Adipocyte (in vitro differentiated cells): ENCODE data around the gene STRN3.
"Not testable (repeated sequence)": the region's sequence is repeated elsewhere in the genome, so short reads cannot be mapped to it uniquely, and the experiment has no call there.

ENCODE experiments used
- DNase-seq: peaks from one replicate; pipeline ENCODE4 v3.0.0-alpha.2; 2015; ENCODE audit warnings: low read depth
- H3K27me3 ChIP-seq: replicated peaks from 2 replicates; pipeline ENCODE4 v1.7.0; 2013; ENCODE audit warnings: mild to moderate bottlenecking, low read length, moderate library complexity; ENCODE audit not compliant: control insufficient read depth, insufficient read depth
- H3K36me3 ChIP-seq: 2 replicates; pipeline ENCODE4 v1.7.0; 2013; ENCODE audit warnings: low read length, mild to moderate bottlenecking, moderate library complexity; ENCODE audit not compliant: control insufficient read depth, insufficient read depth, severe bottlenecking
- H3K4me1 ChIP-seq: 2 replicates; pipeline ENCODE4 v1.7.0; 2013; ENCODE audit warnings: mild to moderate bottlenecking, low read length, moderate library complexity; ENCODE audit not compliant: control insufficient read depth, insufficient read depth
- H3K4me3 ChIP-seq: 2 replicates; pipeline ENCODE4 v1.7.0; 2013; ENCODE audit warnings: mild to moderate bottlenecking, low read length, moderate library complexity
- H3K9ac ChIP-seq: 2 replicates; pipeline ENCODE4 v1.7.0; 2013; ENCODE audit warnings: mild to moderate bottlenecking, low read length, moderate library complexity
- H3K9me3 ChIP-seq: 2 replicates; pipeline ENCODE4 v1.7.0; 2013; ENCODE audit warnings: mild to moderate bottlenecking, low read length, moderate library complexity; ENCODE audit not compliant: control insufficient read depth

Gene STRN3

DNA sequence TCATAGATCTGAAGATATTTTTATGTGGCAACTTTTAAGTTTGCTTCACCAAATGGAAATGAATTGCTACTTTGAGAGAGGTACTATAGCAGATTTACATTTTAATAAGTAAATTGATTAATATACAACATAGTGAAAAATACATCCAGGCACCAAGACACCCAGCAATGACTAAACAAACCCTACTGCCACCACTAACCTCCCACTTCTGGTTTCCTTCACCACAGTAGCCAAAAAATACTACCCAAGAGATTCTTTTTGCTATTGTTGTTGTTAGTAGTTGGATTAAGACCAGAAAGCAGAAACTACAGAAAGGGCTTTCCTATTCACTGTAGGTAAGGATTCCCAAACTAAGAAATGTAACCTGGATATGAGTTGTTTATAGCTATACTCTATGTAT lies 97.7 kb downstream of the STRN3 start:
- no peak for DNase-seq
- Histone ChIP-seq H3K27me3 (no peaks in the 10 kb centered on the region), H3K4me3 (no peak overlapping the region), H3K9me3 (no peaks in the 10 kb centered on the region), H3K9ac (no peak overlapping the region), H3K4me1 (peaks cover 26% of the 10 kb centered on the region), H3K36me3 (peaks cover 18% of the 10 kb centered on the region)

DNA sequence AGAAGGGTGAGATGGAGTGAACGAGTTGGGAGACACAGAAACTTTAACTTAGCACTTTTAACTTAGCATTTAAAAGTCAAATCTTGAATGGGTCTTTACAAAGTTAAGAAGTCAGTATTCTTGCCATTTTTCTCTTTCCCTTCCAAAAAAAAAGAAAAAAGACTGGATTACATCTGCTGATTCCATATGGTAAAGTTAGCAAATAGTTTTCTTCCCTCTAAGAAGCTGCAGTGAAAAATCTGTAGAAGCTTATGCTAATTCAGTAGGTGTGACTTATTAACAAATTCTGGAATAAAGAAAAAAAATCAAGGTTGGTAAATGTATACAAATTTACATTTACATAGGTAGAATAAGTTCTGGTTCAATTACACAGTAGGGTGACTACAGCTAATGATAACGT lies 100.9 kb downstream of the STRN3 start:
- Histone ChIP-seq H3K4me1 (peaks cover 14% of the 10 kb centered on the region), H3K9me3 (no peaks in the 10 kb centered on the region), H3K9ac (no peak overlapping the region), H3K27me3 (no peaks in the 10 kb centered on the region), H3K36me3 (peaks cover 14% of the 10 kb centered on the region), H3K4me3 (no peak overlapping the region)
- DNase-seq, result no peak

DNA sequence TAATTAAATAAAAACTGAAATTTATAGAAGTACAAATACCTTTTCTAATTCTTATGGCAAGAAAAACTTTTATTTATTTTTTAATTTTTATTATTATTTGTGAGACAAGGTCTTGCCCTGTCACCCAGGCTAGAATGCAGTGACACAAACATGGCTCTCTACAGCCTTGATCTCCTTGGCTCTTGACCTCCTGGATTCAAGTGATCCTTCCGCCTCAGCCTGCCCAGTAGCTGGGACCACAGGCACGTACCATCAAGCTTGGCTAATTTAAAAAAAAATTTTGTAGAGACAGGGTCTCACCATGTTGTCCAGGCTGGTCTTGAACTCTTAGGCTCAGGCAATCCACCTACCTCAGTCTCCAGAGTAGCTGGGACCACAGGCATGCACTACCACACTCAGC lies 104.4 kb downstream of the STRN3 start:
- Histone ChIP-seq H3K27me3 (no peaks in the 10 kb centered on the region), H3K9me3 (no peaks in the 10 kb centered on the region), H3K4me3 (no peak overlapping the region), H3K9ac (no peak overlapping the region), H3K36me3 (peaks cover 19% of the 10 kb centered on the region), H3K4me1 (no peaks in the 10 kb centered on the region)
- no peak for DNase-seq

DNA sequence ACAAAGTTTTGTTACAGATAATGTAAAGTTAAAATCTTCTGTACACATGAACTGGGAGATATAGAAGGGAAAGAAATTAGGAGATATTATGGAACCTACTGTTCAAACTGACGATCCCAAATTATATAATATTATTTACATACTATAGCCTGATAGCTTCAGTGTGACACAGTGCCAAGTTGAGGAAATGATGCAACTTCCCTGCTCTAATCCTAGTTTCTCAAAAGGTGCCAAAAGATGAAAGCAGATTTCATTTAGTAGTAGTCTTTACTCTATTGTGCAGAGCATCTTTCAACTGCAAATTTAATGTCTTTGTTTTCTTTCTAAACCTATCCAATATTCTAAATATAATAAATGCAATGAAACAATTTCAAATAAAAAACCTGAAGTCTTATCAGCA lies 104.9 kb downstream of the STRN3 start:
- Histone ChIP-seq H3K4me1 (no peaks in the 10 kb centered on the region), H3K9ac (no peak overlapping the region), H3K27me3 (no peaks in the 10 kb centered on the region), H3K4me3 (no peak overlapping the region), H3K36me3 (peaks cover 19% of the 10 kb centered on the region), H3K9me3 (no peaks in the 10 kb centered on the region)
- peak; percentile 33 for DNase-seq

DNA sequence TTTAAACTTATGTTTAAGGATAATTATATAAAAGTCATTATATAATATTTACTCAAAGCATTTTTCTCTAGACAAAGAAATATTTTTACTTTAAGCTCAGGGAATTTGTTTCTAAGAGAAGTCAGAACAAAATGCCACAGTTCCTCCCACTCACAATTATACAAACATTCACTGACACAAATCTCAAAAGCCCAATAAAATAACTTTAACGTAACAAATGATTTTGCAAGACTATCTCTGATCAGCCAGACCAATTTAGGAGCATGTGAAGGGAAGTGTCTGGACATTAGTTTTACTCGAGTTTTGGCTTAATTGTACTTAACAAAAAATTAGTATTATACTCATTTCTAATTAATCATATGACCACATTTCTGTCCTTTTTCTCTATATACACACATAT lies 110.6 kb downstream of the STRN3 start:
- H3K4me3 ChIP-seq, result peak overlapping the region; percentile 38
- DNase-seq, result peak; percentile 59
- H3K36me3 ChIP-seq, result peaks cover 20% of the 10 kb centered on the region
- peak overlapping the region; percentile 25 for H3K9ac ChIP-seq
- peaks cover 13% of the 10 kb centered on the region for H3K4me1 ChIP-seq
- H3K27me3 ChIP-seq, result no peaks in the 10 kb centered on the region
- no peaks in the 10 kb centered on the region for H3K9me3 ChIP-seq

DNA sequence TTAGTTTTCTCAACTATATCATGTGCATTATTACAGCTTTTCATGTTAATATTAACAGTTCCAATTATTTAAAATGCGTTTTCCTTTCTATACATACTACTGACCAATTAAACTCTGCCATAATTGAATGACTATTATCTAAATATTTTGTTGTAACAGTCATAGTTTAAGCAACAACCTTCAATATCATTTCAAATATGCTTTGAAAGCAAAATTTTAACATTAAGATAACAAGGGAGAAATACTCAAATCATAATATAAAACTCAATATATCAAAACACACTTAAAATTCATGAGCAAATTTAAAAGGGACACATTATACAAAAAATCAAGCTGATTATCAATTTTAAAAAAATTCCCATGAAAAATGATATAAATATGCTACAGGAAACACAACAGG lies 111.4 kb downstream of the STRN3 start:
- DNase-seq, result no peak
- no peaks in the 10 kb centered on the region for H3K27me3 ChIP-seq
- peaks cover 28% of the 10 kb centered on the region for H3K36me3 ChIP-seq
- peaks cover 13% of the 10 kb centered on the region for H3K4me1 ChIP-seq
- no peaks in the 10 kb centered on the region for H3K9me3 ChIP-seq
- H3K9ac ChIP-seq, result no peak overlapping the region
- H3K4me3 ChIP-seq, result no peak overlapping the region

DNA sequence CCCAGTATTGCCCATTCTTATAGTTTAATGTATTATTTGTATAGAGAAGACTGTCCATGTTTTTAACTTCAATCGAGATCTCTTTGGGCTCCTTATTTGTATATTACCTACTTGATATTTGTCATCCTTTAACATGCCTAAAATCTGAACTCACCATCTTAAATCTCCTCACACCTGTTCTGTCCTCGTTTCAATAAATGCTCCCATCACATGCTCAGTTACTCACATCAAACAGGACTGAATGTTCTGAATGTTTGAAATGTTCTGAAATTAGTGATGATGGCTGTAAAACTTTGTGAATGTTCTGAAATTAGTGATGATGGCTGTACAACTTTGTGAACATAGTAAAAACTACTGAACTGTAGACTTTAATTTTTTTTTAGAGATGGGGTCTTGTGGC lies 117.4 kb downstream of the STRN3 start:
- Histone ChIP-seq H3K4me1 (no peaks in the 10 kb centered on the region), H3K4me3 (no peak overlapping the region), H3K36me3 (peaks cover 74% of the 10 kb centered on the region), H3K9me3 (no peaks in the 10 kb centered on the region), H3K9ac (no peak overlapping the region), H3K27me3 (no peaks in the 10 kb centered on the region)
- no peak for DNase-seq

DNA sequence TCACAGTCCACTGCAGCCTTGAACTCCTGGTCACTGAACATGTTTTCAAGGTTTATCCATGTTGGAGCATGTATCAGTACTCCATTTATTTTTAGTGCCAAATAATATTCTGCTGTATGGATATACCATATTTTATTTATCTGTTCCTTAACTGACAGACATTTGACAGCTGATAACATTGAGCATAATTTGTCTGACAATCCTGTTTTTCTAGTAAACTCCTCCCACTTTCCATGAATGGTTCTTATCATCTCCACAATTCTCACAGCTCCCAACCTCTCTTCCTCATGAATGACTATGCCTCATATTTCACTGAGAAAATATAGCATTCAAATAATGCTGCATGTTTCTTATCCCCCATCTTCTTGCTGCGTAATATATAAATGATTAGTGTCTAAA lies 118.5 kb downstream of the STRN3 start:
- peaks cover 79% of the 10 kb centered on the region for H3K36me3 ChIP-seq
- no peaks in the 10 kb centered on the region for H3K9me3 ChIP-seq
- H3K9ac ChIP-seq, result no peak overlapping the region
- no peaks in the 10 kb centered on the region for H3K4me1 ChIP-seq
- no peak for DNase-seq
- no peak overlapping the region for H3K4me3 ChIP-seq
- no peaks in the 10 kb centered on the region for H3K27me3 ChIP-seq

DNA sequence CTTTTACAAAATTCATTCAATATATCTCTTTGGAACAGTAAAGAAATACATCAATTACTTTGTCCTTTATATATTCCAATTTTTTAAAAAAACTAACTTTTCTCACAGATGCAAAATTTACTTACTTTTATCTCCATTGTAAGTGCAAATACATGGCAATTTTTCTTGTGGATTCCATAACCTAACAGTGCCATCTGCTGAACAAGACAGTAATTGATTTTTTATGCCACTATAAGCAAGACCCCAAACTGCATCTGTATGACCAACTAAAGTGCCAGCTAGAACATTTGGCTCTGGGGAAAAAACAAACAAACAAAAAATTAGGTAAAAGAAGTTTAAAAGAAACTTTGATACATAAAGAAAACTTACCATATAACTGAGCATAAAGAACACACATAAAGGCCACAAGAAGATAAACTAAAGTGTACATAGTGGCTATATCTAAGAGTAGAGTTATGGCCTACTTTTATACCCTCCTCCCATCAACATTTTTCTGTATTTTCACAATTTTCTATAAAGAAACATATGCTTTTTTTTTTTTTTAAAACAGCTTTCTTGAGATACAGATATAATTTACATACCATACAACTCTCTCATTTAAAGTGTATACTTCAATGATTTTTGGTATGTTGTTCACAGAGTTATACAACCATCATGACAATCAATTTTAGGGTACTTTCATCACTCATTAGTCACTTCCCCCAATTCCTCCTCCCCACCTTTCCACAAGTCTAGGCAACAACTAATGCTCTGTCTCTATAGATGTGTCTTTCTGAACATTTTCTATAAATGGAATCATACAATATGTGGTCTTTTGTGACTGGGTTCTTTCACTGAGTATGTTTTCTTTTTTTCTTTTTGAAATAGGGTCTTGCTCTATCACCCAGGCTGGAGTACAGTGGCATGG lies 119.2 kb downstream of the STRN3 start:
- DNase-seq, result peak; percentile 42
- Histone ChIP-seq H3K9ac (no peak overlapping the region), H3K4me3 (no peak overlapping the region), H3K27me3 (no peaks in the 10 kb centered on the region), H3K36me3 (peaks cover 83% of the 10 kb centered on the region), H3K9me3 (no peaks in the 10 kb centered on the region), H3K4me1 (no peaks in the 10 kb centered on the region)

DNA sequence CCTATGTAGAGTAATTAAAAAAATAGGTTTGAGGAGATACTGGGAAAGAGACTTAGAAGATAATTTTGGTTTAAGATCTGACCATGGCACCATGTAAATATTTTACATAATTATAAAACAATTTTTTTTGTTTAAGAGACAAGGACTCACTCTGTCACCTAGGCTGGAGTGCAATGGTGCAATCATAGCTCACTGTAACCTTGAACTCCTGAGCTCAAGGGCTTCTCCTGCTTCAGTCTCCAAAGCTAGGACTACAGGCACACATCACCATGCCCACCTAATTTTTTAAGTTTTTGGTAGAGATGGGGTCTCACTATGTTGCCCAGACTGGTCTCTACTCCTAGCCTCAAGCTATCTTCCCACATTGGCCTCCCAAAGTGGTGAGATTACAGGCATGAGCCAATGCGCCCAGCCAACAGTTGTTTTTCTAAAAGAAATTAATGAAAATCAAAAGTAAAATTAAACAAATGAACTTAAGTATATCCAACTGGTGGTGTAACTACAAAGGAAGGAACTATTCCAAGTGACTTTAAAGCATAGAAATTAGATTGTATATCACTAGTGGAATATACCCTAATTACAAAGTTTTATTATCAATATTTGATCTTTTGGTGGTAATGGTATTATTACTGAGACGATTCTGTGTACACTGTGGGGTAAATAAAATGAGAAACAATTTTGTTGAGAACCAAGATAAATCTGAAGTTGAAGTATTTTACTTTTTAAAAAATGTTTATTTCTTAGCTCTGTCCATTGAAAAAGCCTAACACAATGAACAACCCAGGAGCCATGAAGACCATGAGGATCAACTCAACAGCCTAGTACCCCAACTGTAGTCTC lies 122.7 kb downstream of the STRN3 start:
- H3K36me3 ChIP-seq, result peaks cover 73% of the 10 kb centered on the region
- no peak overlapping the region for H3K4me3 ChIP-seq
- H3K27me3 ChIP-seq, result no peaks in the 10 kb centered on the region
- no peaks in the 10 kb centered on the region for H3K9me3 ChIP-seq
- H3K4me1 ChIP-seq, result no peaks in the 10 kb centered on the region
- H3K9ac ChIP-seq, result no peak overlapping the region
- no peak for DNase-seq

DNA sequence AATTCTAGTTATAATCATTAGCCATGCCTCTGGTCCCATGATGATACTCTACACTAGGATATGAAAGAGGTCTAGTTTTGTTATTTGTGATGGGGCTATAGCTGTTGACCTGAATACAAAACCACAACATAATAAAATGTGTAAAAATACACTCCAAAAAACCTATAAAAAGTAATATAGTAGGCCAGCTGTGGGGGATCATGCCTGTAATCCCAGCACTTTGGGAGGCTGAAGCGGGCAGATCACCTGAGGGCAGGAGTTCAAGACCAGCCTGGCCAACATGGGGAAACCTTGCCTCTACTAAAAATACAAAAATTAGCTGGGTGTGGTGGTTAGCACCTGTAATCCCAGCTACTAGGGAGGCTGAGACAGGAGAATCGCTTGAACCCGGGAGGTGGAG lies 129.1 kb downstream of the STRN3 start:
- H3K36me3 ChIP-seq, result peaks cover 42% of the 10 kb centered on the region
- not testable (repeated sequence) for H3K27me3 ChIP-seq, H3K4me3 ChIP-seq, DNase-seq, H3K9ac ChIP-seq, H3K4me1 ChIP-seq, H3K9me3 ChIP-seq
